CD4-positive, alpha-beta T cell (primary cell): ENCODE measurements around the gene FAM98C. TPM values are rescaled to one million over a fixed set of nuclear protein-coding genes. Genes with fewer than 3 reads are reported as not detected.
A peak's percentile ranks its signal among the peaks of the same experiment; 100 is the strongest.

Experiments used
- ATAC-seq: fragments of 200-7000 bp; cut with Tn5 transposase; one replicate; pipeline ENCODE4 v1.10.0; 2022; ENCODE audit warnings: mild to moderate bottlenecking; ENCODE audit not compliant: poor library complexity
- CTCF ChIA-PET: fragments of 350-600 bp; sonication (Branson Sonifier 250); formaldehyde crosslinking; loops from one replicate; lab custom pipeline; 2021; ENCODE audit warnings: antibody characterized with exemption, inconsistent platforms; lab: Charles Lee
- POLR2A ChIA-PET: fragments of 350-600 bp; sonication (Branson Sonifier 250); formaldehyde crosslinking; loops from one replicate; lab custom pipeline; 2021; ENCODE audit warnings: antibody characterized with exemption, inconsistent platforms; lab: Charles Lee
- DNase-seq, 14 experiments: peaks; one replicate each; pipeline ENCODE4 v3.0.0-alpha.2; 2013 to 2020; ENCODE audit warnings: mixed read lengths in 2 of 14
- H3K27ac ChIP-seq, 2 donors: one replicate each; pipeline versions ENCODE4 v1.5.1 to v1.7.0; 2013; ENCODE audit warnings: low read length in 2 of 2, low read depth in 1 of 2, mild to moderate bottlenecking in 1 of 2
- H3K27me3 ChIP-seq, 2 experiments: 1 replicate in 1 of 2; 2 replicates in 1 of 2; pipeline versions ENCODE4 v1.6.1 to v1.7.0; 2013; ENCODE audit warnings: low read length in 2 of 2, control low read depth in 1 of 2, mild to moderate bottlenecking in 1 of 2, moderate library complexity in 1 of 2; ENCODE audit not compliant: insufficient read depth in 2 of 2, control insufficient read depth in 1 of 2
- H3K36me3 ChIP-seq: one replicate; pipeline ENCODE4 v1.6.1; 2013; ENCODE audit warnings: low read length, control low read depth; ENCODE audit not compliant: insufficient read depth
- H3K4me1 ChIP-seq: one replicate; pipeline ENCODE4 v1.6.1; 2013; ENCODE audit warnings: low read length, control low read depth; ENCODE audit not compliant: insufficient read depth
- H3K4me3 ChIP-seq: one replicate; pipeline ENCODE4 v1.5.1; 2013; ENCODE audit warnings: mild to moderate bottlenecking, low read length, moderate library complexity
- H3K9me3 ChIP-seq, 2 experiments: 1 replicate in 1 of 2; 2 replicates in 1 of 2; pipeline versions ENCODE4 v1.6.1 to v1.7.0; 2013; ENCODE audit warnings: low read length in 2 of 2, mild to moderate bottlenecking in 2 of 2, control low read depth in 1 of 2, moderate library complexity in 1 of 2; ENCODE audit not compliant: control insufficient read depth in 1 of 2, insufficient read depth in 1 of 2
- H3K27ac Mint-ChIP-seq: one replicate; pipeline ENCODE4 v1.8.0; 2020; ENCODE audit warnings: mixed read lengths
- H3K27me3 Mint-ChIP-seq: one replicate; pipeline ENCODE4 v1.8.0; 2021; ENCODE audit warnings: mixed read lengths
- H3K36me3 Mint-ChIP-seq: one replicate; pipeline ENCODE4 v1.8.0; 2021; ENCODE audit warnings: low read depth, mixed read lengths
- H3K4me1 Mint-ChIP-seq: one replicate; pipeline ENCODE4 v1.8.0; 2021; ENCODE audit warnings: low read depth, mixed read lengths
- H3K4me3 Mint-ChIP-seq: one replicate; pipeline ENCODE4 v1.8.0; 2020; ENCODE audit warnings: mild to moderate bottlenecking, mixed read lengths
- H3K9me3 Mint-ChIP-seq: one replicate; pipeline ENCODE4 v1.8.0; 2020; ENCODE audit warnings: mixed read lengths
- CTCF ChIP-seq: fragments of 200-600 bp; IDR thresholded peaks from one replicate; pipeline ENCODE4 v1.8.0; 2022; ENCODE audit warnings: antibody characterized with exemption, mild to moderate bottlenecking
- intact Hi-C, 2 experiments: fragments of 100-400 bp; cut with DNase I in 1 of 2; cut with micrococcal nuclease in 1 of 2; formaldehyde crosslinking; loops; one replicate each; pipeline versions ENCODE4 v1.15.1 to v1.9.0; 2023 to 2025; cut with DNase I, micrococcal nuclease
- total RNA-seq, 174 experiments: library from RNA in 2 of 174; stranded (reverse) in 2 of 174; gene quantifications; one replicate each; pipeline ENCODE4 v1.2.3 and lab custom pipeline; 2021 to 2026

Gene FAM98C
- total RNA-seq, 2 experiments from 2014 or later: 33.2 to 36.1 TPM

GRCh38 chr19:38451036-38451435 lies 48.1 kb downstream of the FAM98C start:
- Histone ChIP-seq H3K4me1 (no peaks in the 10 kb centered on the region), H3K27me3 (no peaks in the 10 kb centered on the region), H3K9me3 (peaks cover 0 to 8% of the 10 kb centered on the region in 2 experiments), H3K27ac (no peak overlapping the region), H3K4me3 (no peak overlapping the region), H3K36me3 (no peaks in the 10 kb centered on the region)
- no peak overlapping the region for H3K4me3 Mint-ChIP-seq
- ATAC-seq: no peak
- no peaks in the 10 kb centered on the region for H3K4me1 Mint-ChIP-seq
- peaks cover 5% of the 10 kb centered on the region for H3K27me3 Mint-ChIP-seq
- H3K36me3 Mint-ChIP-seq: no peaks in the 10 kb centered on the region
- ChIA-PET CTCF (no interaction called here), POLR2A (no interaction called here)
- intact Hi-C loops: no loop called here
- no peak for DNase-seq
- TF ChIP-seq CTCF: no peak
- peaks cover 3% of the 10 kb centered on the region for H3K9me3 Mint-ChIP-seq
- no peak overlapping the region for H3K27ac Mint-ChIP-seq

GRCh38 chr19:38451629-38452028 lies 48.7 kb downstream of the FAM98C start:
- Mint-ChIP-seq H3K27ac (no peak overlapping the region), H3K36me3 (no peaks in the 10 kb centered on the region), H3K27me3 (peaks cover 5% of the 10 kb centered on the region), H3K9me3 (peaks cover 3% of the 10 kb centered on the region), H3K4me1 (no peaks in the 10 kb centered on the region), H3K4me3 (no peak overlapping the region)
- TF ChIP-seq CTCF: no peak
- Histone ChIP-seq H3K9me3 (peaks cover 0 to 8% of the 10 kb centered on the region in 2 experiments), H3K4me3 (no peak overlapping the region), H3K27me3 (no peaks in the 10 kb centered on the region), H3K36me3 (no peaks in the 10 kb centered on the region), H3K4me1 (no peaks in the 10 kb centered on the region), H3K27ac (no peak overlapping the region)
- DNase-seq (no peak), ATAC-seq (no peak)
- ChIA-PET POLR2A (no interaction called here), CTCF (no interaction called here)
- intact Hi-C loops: no loop called here

GRCh38 chr19:38452430-38453366 lies 49.8 kb downstream of the FAM98C start:
- ATAC-seq: no peak
- CTCF ChIA-PET: no interaction called here

More at GRCh38 chr19:38452430-38453366, 49.8 kb downstream of the FAM98C start:
- H3K4me3 ChIP-seq: no peak overlapping the region
- no peaks in the 10 kb centered on the region for H3K27me3 ChIP-seq
- H3K9me3 ChIP-seq: peaks cover 0 to 8% of the 10 kb centered on the region in 2 experiments
- no peaks in the 10 kb centered on the region for H3K36me3 ChIP-seq
- Mint-ChIP-seq H3K27me3 (peaks cover 5% of the 10 kb centered on the region), H3K9me3 (peaks cover 3% of the 10 kb centered on the region), H3K4me3 (no peak overlapping the region), H3K27ac (no peak overlapping the region), H3K36me3 (no peaks in the 10 kb centered on the region), H3K4me1 (no peaks in the 10 kb centered on the region)
- H3K27ac ChIP-seq: no peak overlapping the region
- H3K4me1 ChIP-seq: no peaks in the 10 kb centered on the region
- intact Hi-C loops: no loop called here
- peak in 1 of 14 experiments; percentile 34 for DNase-seq
- POLR2A ChIA-PET: no interaction called here
- no peak for TF ChIP-seq CTCF
